Mucosa of rectum (tissue), 2 donors: ENCODE results near the gene DUSP1.

Source experiments
- H3K27ac ChIP-seq, 2 donors: one replicate each; pipeline ENCODE4 v1.7.0; 2013; ENCODE audit warnings: inconsistent platforms in 2 of 2, low read depth in 2 of 2, low read length in 2 of 2
- H3K27me3 ChIP-seq, 2 donors: one replicate each; pipeline ENCODE4 v1.7.0; 2013; ENCODE audit warnings: low read length in 2 of 2; ENCODE audit not compliant: control insufficient read depth in 2 of 2, insufficient read depth in 2 of 2
- H3K36me3 ChIP-seq, 2 donors: one replicate each; pipeline ENCODE4 v1.7.0; 2013; ENCODE audit warnings: low read length in 2 of 2; ENCODE audit not compliant: control insufficient read depth in 2 of 2, insufficient read depth in 2 of 2
- H3K4me1 ChIP-seq, 2 donors: one replicate each; pipeline ENCODE4 v1.7.0; 2013; ENCODE audit warnings: low read length in 2 of 2, mild to moderate bottlenecking in 1 of 2; ENCODE audit not compliant: control insufficient read depth in 2 of 2, insufficient read depth in 2 of 2
- H3K4me3 ChIP-seq, 2 donors: one replicate each; pipeline ENCODE4 v1.7.0; 2013; ENCODE audit warnings: low read length in 2 of 2
- H3K9ac ChIP-seq, 2 donors: one replicate each; pipeline ENCODE4 v1.7.0; 2013; ENCODE audit warnings: low read length in 2 of 2, low read depth in 1 of 2, mild to moderate bottlenecking in 1 of 2
- H3K9me3 ChIP-seq, 2 donors: one replicate each; pipeline ENCODE4 v1.7.0; 2013; ENCODE audit warnings: low read length in 2 of 2; ENCODE audit not compliant: control insufficient read depth in 2 of 2
- donor health status: healthy.
- donor health status: Normal muscosa, but diverticular disease.

The DUSP1 gene

DNA sequence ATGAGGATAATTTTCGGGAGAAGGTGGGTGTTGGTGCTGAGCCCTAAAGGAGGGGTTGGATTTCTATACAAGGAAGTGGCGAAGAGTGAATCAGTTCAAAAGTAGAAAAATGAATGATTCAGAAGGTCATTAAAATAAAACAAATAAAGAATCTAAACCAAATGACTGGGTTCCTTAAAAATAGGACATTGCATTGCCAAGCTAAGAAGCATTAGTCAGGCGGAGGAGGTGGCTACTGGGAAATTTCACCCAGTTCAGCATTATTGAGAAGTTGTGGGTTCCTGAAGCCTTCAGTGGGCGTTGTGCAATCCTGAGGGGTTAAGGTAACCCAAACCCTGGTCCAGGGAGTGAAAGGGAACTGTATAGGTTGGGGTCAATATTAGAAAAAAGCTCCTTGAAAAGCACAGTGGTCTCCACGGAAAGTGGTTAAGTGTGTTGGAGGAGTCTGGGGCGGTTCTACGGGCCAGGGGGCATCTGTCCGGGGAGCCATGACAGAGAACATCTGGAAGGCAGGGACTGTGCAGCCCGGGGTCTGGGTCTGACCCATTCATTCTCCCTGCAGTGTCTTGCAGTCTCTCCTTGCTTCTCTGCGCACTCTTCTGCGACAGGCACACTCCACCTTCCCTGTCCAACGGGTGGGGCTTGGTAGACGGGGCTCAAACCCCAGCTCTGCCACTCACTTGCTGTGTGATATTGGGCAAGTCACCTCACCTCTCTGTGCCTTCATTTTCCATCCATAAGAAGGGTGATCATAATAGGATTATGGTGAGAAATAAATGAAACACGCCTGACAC lies 27.6 kb upstream of the DUSP1 start:
- no peaks in the 10 kb centered on the region for H3K36me3 ChIP-seq
- H3K4me3 ChIP-seq, result no peak overlapping the region
- no peaks in the 10 kb centered on the region for H3K9me3 ChIP-seq
- H3K27ac ChIP-seq, result peak overlapping the region; percentile 36 to 41
- H3K27me3 ChIP-seq, result no peaks in the 10 kb centered on the region
- no peak overlapping the region for H3K9ac ChIP-seq
- peaks cover 3 to 8% of the 10 kb centered on the region in 2 donors for H3K4me1 ChIP-seq

DNA sequence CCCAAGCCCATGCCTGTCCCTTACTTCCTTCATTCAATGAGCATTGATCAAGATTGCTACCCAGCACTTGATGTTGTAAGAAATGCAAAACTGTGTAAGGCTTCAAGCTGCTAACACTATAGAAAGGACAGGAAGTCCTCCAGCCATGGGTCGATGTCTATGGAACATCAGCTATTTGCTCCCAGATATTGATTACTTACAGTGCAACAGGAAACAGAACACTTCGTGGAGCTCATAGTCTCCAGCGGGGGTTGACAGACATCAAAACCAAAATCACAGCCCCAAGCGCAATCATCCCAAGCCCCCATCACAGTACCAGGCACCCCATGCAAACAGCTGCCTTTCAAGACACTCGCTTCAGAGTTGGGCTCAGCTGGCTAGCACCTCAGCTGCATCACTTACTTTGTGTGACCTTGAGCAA lies 26.8 kb upstream of the DUSP1 start:
- Histone ChIP-seq H3K36me3 (no peaks in the 10 kb centered on the region), H3K9ac (no peak overlapping the region), H3K27ac (peak overlapping the region in 1 of 2 donors; percentile 45), H3K27me3 (no peaks in the 10 kb centered on the region), H3K4me3 (no peak overlapping the region), H3K9me3 (no peaks in the 10 kb centered on the region), H3K4me1 (peaks cover 3 to 8% of the 10 kb centered on the region in 2 donors)

DNA sequence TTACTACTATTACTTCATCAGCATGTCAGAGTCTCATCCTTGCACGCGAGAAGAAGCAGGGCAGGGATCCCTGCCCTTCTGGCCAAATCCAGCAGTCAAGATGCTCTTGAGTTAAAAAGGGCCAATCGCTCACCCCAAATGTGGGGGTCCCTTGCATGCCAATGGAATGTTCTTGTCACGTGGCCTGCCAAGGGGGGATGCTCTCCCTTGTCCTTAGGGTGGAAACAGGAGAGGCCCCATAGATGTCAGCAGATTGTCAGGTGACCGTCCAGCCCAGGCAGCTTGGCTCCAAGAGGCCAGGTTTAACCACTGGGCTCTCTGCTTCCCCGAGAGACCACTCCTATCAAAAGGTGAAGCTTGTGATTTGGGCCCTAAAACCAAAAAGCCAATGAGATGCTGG lies 25.3 kb upstream of the DUSP1 start:
- peaks cover 3 to 8% of the 10 kb centered on the region in 2 donors for H3K4me1 ChIP-seq
- H3K4me3 ChIP-seq, result no peak overlapping the region
- no peaks in the 10 kb centered on the region for H3K9me3 ChIP-seq
- peak overlapping the region in 1 of 2 donors; percentile 5 for H3K27ac ChIP-seq
- H3K27me3 ChIP-seq, result no peaks in the 10 kb centered on the region
- no peaks in the 10 kb centered on the region for H3K36me3 ChIP-seq
- no peak overlapping the region for H3K9ac ChIP-seq

- Histone ChIP-seq H3K9me3 (no peaks in the 10 kb centered on the region), H3K36me3 (no peaks in the 10 kb centered on the region), H3K9ac (no peak overlapping the region), H3K27ac (peak overlapping the region; percentile 60 to 69), H3K4me3 (no peak overlapping the region), H3K27me3 (no peaks in the 10 kb centered on the region), H3K4me1 (peaks cover 3 to 5% of the 10 kb centered on the region in 2 donors)
These were observed 24.5 kb upstream of the DUSP1 start for GRCh38 chr5:172795318-172795977.

DNA sequence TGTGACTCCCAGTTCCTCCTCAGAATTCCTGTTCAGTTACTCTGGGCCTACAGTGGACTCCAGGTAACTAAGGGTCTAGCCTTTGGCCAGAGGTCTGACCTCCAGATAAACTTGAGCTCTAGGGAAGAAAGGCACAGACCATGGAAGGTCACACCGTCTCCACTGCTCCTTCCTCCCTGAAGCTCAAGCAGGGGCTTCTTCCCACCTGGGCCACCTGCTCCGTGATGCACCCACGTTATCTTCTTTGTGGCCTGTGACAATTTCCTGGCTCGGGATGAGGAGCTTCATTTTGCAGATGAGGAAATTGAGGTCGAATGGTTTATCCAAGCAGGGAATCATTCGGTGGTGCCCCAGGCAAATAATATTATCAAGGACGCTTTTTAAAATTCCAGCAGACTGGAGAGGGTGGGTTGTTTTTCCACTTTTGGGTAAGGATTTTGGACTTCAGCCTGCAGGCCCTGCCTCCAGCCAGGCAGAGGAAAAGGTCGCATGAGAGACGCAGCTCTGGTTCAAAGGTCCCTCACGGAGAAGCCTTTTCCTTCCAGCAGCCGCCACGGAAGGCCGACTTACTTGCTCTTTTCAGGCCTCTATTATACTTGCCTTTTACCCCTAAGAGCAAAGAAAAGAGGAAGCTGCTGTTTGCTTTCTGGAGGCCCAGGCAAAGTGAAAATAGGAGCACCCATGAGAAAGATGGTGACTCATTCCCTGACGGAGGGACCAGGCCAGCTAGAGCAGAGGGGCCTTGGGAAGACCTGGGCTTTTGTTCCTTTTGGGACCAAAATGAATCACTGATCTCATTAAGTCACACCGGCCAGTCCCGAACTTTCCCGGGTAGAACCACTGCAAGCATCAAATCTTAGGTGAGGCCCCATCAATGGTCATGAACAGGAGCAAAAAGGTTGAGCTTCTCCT lies 22.8 kb upstream of the DUSP1 start:
- Histone ChIP-seq H3K27ac (peak overlapping the region in 1 of 2 donors; percentile 18), H3K9me3 (no peaks in the 10 kb centered on the region), H3K36me3 (no peaks in the 10 kb centered on the region), H3K4me3 (no peak overlapping the region), H3K4me1 (peaks cover 14 to 19% of the 10 kb centered on the region in 2 donors), H3K9ac (no peak overlapping the region), H3K27me3 (no peaks in the 10 kb centered on the region)

DNA sequence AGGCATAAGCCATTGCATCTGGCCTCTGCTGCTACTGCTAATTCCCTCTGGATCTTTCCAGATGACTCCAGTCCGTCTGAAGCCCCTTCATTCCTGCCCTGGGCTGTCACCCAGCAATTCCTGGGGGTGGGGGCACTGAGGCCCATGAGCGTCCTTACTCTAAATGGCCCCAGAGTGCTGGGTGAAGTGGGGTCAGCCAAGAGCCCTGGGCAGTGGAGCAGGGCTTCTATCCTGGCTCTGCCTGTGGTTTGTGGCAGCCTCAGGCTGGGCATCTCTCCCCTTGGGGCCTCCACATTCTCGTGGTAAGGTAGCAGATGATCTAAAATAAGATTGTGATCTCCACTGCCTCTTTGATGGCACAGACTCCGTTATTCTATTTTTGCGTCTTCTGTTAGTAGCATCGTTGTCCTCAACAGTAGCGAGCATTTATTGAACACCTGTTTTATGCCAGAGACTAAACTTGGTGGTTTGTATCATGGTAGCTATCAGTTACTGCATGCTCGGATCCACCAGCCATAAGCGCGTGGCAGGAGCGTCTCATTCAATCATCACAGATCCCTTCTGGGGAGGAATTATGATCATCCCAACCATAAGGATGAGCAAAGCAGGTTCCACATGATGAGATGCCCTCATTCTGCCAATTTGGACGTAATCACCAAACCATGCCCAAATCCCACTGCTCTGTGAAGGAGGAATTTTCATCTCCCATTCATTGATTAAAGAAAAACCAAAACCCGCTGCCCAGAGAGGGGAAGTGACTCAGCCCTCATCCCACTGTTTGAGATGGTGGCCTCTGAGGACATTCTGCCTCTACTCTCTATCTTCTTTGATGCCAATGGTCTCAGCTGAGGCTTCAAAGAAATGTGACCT lies 21.9 kb upstream of the DUSP1 start:
- H3K27me3 ChIP-seq, result no peaks in the 10 kb centered on the region
- no peaks in the 10 kb centered on the region for H3K9me3 ChIP-seq
- H3K36me3 ChIP-seq, result no peaks in the 10 kb centered on the region
- H3K4me1 ChIP-seq, result peaks cover 19 to 22% of the 10 kb centered on the region in 2 donors
- no peak overlapping the region for H3K27ac ChIP-seq
- no peak overlapping the region for H3K4me3 ChIP-seq
- H3K9ac ChIP-seq, result no peak overlapping the region

GRCh38 chr5:172791726-172792445 lies 20.9 kb upstream of the DUSP1 start:
- H3K9me3 ChIP-seq, result no peaks in the 10 kb centered on the region
- H3K4me1 ChIP-seq, result peaks cover 16 to 22% of the 10 kb centered on the region in 2 donors
- H3K9ac ChIP-seq, result no peak overlapping the region
- no peaks in the 10 kb centered on the region for H3K36me3 ChIP-seq
- no peaks in the 10 kb centered on the region for H3K27me3 ChIP-seq
- no peak overlapping the region for H3K27ac ChIP-seq
- H3K4me3 ChIP-seq, result no peak overlapping the region

- Histone ChIP-seq H3K27ac (no peak overlapping the region), H3K9me3 (no peaks in the 10 kb centered on the region), H3K27me3 (no peaks in the 10 kb centered on the region), H3K4me1 (peaks cover 16 to 22% of the 10 kb centered on the region in 2 donors), H3K9ac (no peak overlapping the region), H3K36me3 (no peaks in the 10 kb centered on the region), H3K4me3 (no peak overlapping the region)
These were observed 20.3 kb upstream of the DUSP1 start for GRCh38 chr5:172791286-172791685.

GRCh38 chr5:172790496-172790889 lies 19.5 kb upstream of the DUSP1 start:
- H3K27ac ChIP-seq, result no peak overlapping the region
- H3K9ac ChIP-seq, result peak overlapping the region in 1 of 2 donors; percentile 26
- no peaks in the 10 kb centered on the region for H3K27me3 ChIP-seq
- H3K9me3 ChIP-seq, result no peaks in the 10 kb centered on the region
- H3K4me1 ChIP-seq, result peaks cover 14 to 25% of the 10 kb centered on the region in 2 donors
- no peaks in the 10 kb centered on the region for H3K36me3 ChIP-seq
- no peak overlapping the region for H3K4me3 ChIP-seq
